Endothelial cell of umbilical vein (primary cell): ENCODE data around the gene THSD7B. TPM values are rescaled to one million over a fixed set of nuclear protein-coding genes. Genes with fewer than 3 reads are reported as not detected.

ENCODE experiments used
- BruUV-seq: library from RNA; stranded (reverse); fragments of 400-500 nt; replicated peaks from 2 replicates; lab custom pipeline; 2021; lab: Mats Ljungman, UMichigan
- CTCF ChIA-PET: fragments of 300-600, 350-600 bp; sonication (Branson Sonifier 250); formaldehyde crosslinking; loops from one replicate; lab custom pipeline; 2021; ENCODE audit warnings: antibody characterized with exemption, inconsistent platforms; lab: Charles Lee
- POLR2A ChIA-PET: fragments of 300-600, 350-600 bp; sonication (Branson Sonifier 250); formaldehyde crosslinking; loops from one replicate; lab custom pipeline; 2021; ENCODE audit warnings: antibody characterized with exemption, inconsistent platforms; lab: Charles Lee
- DNase-seq: peaks from one replicate; pipeline ENCODE4 v3.0.0-alpha.2; 2011; ENCODE audit warnings: low read depth, low spot score
- FAIRE-seq: peaks from 2 replicates; lab custom pipeline; 2011; peaks lifted over from hg19 to GRCh38; lab: Jason Lieb, UNC
- H2AFZ ChIP-seq: 2 replicates; pipeline ENCODE4 v1.6.0; 2012; ENCODE audit warnings: low read depth, low read length, control low read depth, inconsistent platforms
- H3K27ac ChIP-seq: 2 replicates; pipeline ENCODE4 v1.5.1; 2011; ENCODE audit warnings: low read depth, mild to moderate bottlenecking, control low read depth, low read length, moderate library complexity; ENCODE audit not compliant: insufficient read depth
- H3K27me3 ChIP-seq, 2 experiments: 2 replicates each; pipeline versions ENCODE4 v1.6.0 to v1.6.1; 2011; ENCODE audit warnings: low read length in 2 of 2, mixed read lengths in 1 of 2; ENCODE audit not compliant: control insufficient read depth in 2 of 2, insufficient read depth in 2 of 2
- H3K36me3 ChIP-seq, 2 experiments: 2 replicates in 1 of 2; 3 replicates in 1 of 2; pipeline ENCODE4 v1.5.1; 2011; ENCODE audit warnings: low read length in 2 of 2, mild to moderate bottlenecking in 1 of 2, moderate library complexity in 1 of 2; ENCODE audit not compliant: control insufficient read depth in 2 of 2, insufficient read depth in 2 of 2; ENCODE audit errors: extremely low read depth in 1 of 2
- H3K4me1 ChIP-seq: 3 replicates; pipeline ENCODE4 v1.5.1; 2011; ENCODE audit warnings: mild to moderate bottlenecking, low read length; ENCODE audit not compliant: control insufficient read depth, insufficient read depth; ENCODE audit errors: extremely low read depth
- H3K4me2 ChIP-seq: 2 replicates; pipeline ENCODE4 v1.6.1; 2011; ENCODE audit warnings: low read length, control low read depth, mixed read lengths; ENCODE audit not compliant: insufficient read depth
- H3K4me3 ChIP-seq, 3 experiments: fragments of 200-600 bp in 1 of 3; sonication (generic), shearing (Covaris generic) in 1 of 3; replicated peaks in 1 of 3; 2 replicates each; pipeline ENCODE4 v1.5.1; 2011 to 2016; ENCODE audit warnings: control low read depth in 3 of 3, low read length in 3 of 3, mild to moderate bottlenecking in 2 of 3, inconsistent platforms in 1 of 3, low read depth in 1 of 3, moderate library complexity in 1 of 3; ENCODE audit not compliant: insufficient read depth in 1 of 3
- H3K79me2 ChIP-seq: 2 replicates; pipeline ENCODE4 v1.6.0; 2012; ENCODE audit warnings: low read length, inconsistent platforms; ENCODE audit not compliant: control insufficient read depth, insufficient read depth
- H3K9ac ChIP-seq: replicated peaks from 2 replicates; pipeline ENCODE3; 2011; ENCODE audit warnings: low read length, control low read depth; ENCODE audit not compliant: insufficient read depth; ENCODE audit errors: extremely low read depth
- H3K9me1 ChIP-seq: replicated peaks from 3 replicates; pipeline ENCODE4 v1.6.0; 2011; ENCODE audit warnings: mild to moderate bottlenecking, low read length; ENCODE audit not compliant: control insufficient read depth, insufficient read depth; ENCODE audit errors: extremely low read depth
- H3K9me3 ChIP-seq: replicated peaks from 2 replicates; pipeline ENCODE4 v1.5.1; 2012; ENCODE audit warnings: low read length, inconsistent platforms; ENCODE audit not compliant: control insufficient read depth, insufficient read depth
- H4K20me1 ChIP-seq: replicated peaks from 2 replicates; pipeline ENCODE3; 2011; ENCODE audit warnings: mild to moderate bottlenecking, low read length; ENCODE audit not compliant: control insufficient read depth, insufficient read depth; ENCODE audit errors: extremely low read depth
- EZH2 ChIP-seq: IDR thresholded peaks from 2 replicates; pipeline ENCODE4 v1.6.1; 2012; ENCODE audit warnings: borderline replicate concordance, low read depth, mild to moderate bottlenecking, moderate library complexity, low read length, inconsistent platforms; ENCODE audit not compliant: severe bottlenecking
- FOS ChIP-seq: IDR thresholded peaks from 2 replicates; pipeline ENCODE4 v1.6.1; 2011; ENCODE audit warnings: mild to moderate bottlenecking, low read length, moderate library complexity, borderline replicate concordance; ENCODE audit not compliant: insufficient read depth
- GATA2 ChIP-seq: IDR thresholded peaks from 2 replicates; pipeline ENCODE4 v1.7.0; 2011; ENCODE audit warnings: low read depth, mild to moderate bottlenecking, moderate library complexity, mixed read lengths, low read length; ENCODE audit not compliant: insufficient read length, insufficient read depth
- JUN ChIP-seq: IDR thresholded peaks from 2 replicates; pipeline ENCODE4 v1.6.1; 2011; ENCODE audit warnings: borderline replicate concordance, low read depth; ENCODE audit not compliant: insufficient read length, insufficient read depth
- MYC ChIP-seq: IDR thresholded peaks from one replicate; pipeline ENCODE4 v1.6.1; 2011; ENCODE audit warnings: mild to moderate bottlenecking, low read depth, low read length
- POLR2A ChIP-seq: IDR thresholded peaks from 2 replicates; pipeline ENCODE4 v1.6.1; 2012; ENCODE audit warnings: low read depth, mild to moderate bottlenecking, control low read depth, low read length
- POLR2AphosphoS5 ChIP-seq: IDR thresholded peaks from 2 replicates; pipeline ENCODE4 v1.6.1; 2012; ENCODE audit warnings: low read depth, mild to moderate bottlenecking, control low read depth, low read length, moderate library complexity; ENCODE audit not compliant: insufficient read depth
- dilution Hi-C: fragments of 300-500 bp; cut with MboI; formaldehyde crosslinking; loops from one replicate; pipeline ENCODE4 v1.15.0; 2019; ENCODE audit warnings: low sequenced_read_pairs; ENCODE audit not compliant: extremely low pct_ligation_motif_present
- intact Hi-C: fragments of 100-400 bp; cut with micrococcal nuclease; formaldehyde crosslinking; loops from one replicate; pipeline ENCODE4 v1.10.0; 2022
- polyA plus RNA-seq, 4 experiments: library from polyadenylated mRNA; depleted of rRNA in 3 of 4; stranded (reverse) in 3 of 4; unstranded in 1 of 4; fragments of >200 nt; gene quantifications; 2 replicates each; pipeline versions ENCODE4 v1.2.1 to v1.2.3, GENCODE V29; 2011 to 2012; ENCODE audit warnings: missing spikeins in 1 of 4
- total RNA-seq: library from RNA; stranded (reverse); gene quantifications from 2 replicates; pipeline ENCODE4 v1.2.3, GENCODE V29; 2021
- TF ChIP-seq, protein P1 (sequence below): IDR thresholded peaks from 2 replicates; pipeline ENCODE4 v1.6.1; 2011; ENCODE audit not compliant: insufficient read depth, insufficient read length

Gene THSD7B
- total and polyA plus RNA-seq, 2 donors (not counting 3 experiments of a cell fraction or from before 2014, with no cell fraction given): 0.04 TPM; not detected in 1

DNA sequence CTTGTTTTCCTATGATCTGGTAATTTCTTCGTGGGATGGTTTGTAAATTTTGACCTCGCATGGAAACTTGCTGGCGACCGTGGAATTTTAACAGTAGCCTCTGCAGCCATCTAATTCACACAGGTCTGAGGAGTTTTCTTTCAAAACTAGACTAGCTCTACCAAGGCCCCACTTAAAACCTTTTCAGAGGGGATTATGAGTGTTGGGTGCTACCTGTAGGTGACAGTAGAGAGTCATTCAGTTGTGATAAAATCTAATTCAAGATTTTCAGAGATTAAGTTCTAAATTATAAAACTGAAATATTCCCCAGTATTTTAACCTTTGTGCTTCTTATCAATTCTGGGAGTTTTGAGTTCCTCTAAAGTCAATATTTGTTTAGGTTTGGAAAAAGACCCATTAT, 31.0 kb downstream of the THSD7B start:
- FAIRE-seq (no peak), DNase-seq (no peak)
- TF ChIP-seq POLR2A (no peak), POLR2AphosphoS5 (no peak), MYC (no peak), JUN (no peak)
- TF ChIP-seq, protein P1, sequence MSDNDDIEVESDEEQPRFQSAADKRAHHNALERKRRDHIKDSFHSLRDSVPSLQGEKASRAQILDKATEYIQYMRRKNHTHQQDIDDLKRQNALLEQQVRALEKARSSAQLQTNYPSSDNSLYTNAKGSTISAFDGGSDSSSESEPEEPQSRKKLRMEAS: no peak
- dilution Hi-C loops (no loop called here), intact Hi-C loops (no loop called here)
- H3K4me3 ChIP-seq: no peak overlapping the region
- H3K79me2 ChIP-seq: no peaks in the 10 kb centered on the region
- no peaks in the 10 kb centered on the region for H3K36me3 ChIP-seq
- no peak overlapping the region for H3K4me2 ChIP-seq
- no peak overlapping the region for H2AFZ ChIP-seq
- no peak overlapping the region for H3K27ac ChIP-seq
- ChIA-PET POLR2A (no interaction called here), CTCF (interaction anchor here (1.2 kb wide), 1 partner anchor 1042 kb away, joined by 3 read pairs; no protein-coding TSS in a partner anchor)
- no peak overlapping the region for H3K9ac ChIP-seq
- no peaks in the 10 kb centered on the region for H3K9me1 ChIP-seq
- no peaks in the 10 kb centered on the region for H3K4me1 ChIP-seq
- H3K9me3 ChIP-seq: peaks cover 2% of the 10 kb centered on the region
- no peaks in the 10 kb centered on the region for H4K20me1 ChIP-seq
- no peaks in the 10 kb centered on the region for H3K27me3 ChIP-seq
- no TSS peak for BruUV-seq

DNA sequence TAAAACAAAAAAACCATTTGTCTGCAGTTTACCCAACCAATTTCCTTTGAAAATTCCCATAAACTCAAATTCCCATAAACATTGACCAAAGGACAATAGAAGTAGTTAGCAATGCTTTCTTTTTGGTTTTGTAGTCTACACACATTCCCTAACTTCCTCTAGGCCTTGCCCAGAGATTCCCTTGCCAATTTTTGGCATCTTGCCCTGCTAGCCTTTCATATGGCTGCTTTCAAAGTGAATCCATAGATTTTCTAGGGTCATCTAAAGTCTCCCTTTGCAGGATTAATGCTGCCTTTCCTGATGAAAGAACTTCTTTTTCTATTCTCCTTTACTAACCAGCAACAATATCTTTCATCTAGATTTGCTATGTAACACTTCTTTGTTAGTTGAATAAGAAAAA, 33.4 kb downstream of the THSD7B start:
- POLR2A ChIA-PET: no interaction called here
- no peak for TF ChIP-seq FOS
- no peak for TF ChIP-seq EZH2
- TF ChIP-seq GATA2: no peak
- TF ChIP-seq JUN: no peak
- no TSS peak for BruUV-seq
- Histone ChIP-seq H3K4me1 (no peaks in the 10 kb centered on the region), H3K79me2 (no peaks in the 10 kb centered on the region), H3K27ac (no peak overlapping the region), H3K9me1 (no peaks in the 10 kb centered on the region), H3K36me3 (no peaks in the 10 kb centered on the region), H3K4me2 (no peak overlapping the region), H3K4me3 (no peak overlapping the region), H3K27me3 (no peaks in the 10 kb centered on the region), H3K9me3 (peaks cover 2% of the 10 kb centered on the region), H2AFZ (no peak overlapping the region), H3K9ac (no peak overlapping the region), H4K20me1 (no peaks in the 10 kb centered on the region)
- dilution Hi-C loops: no loop called here
- intact Hi-C loops: no loop called here
- CTCF ChIA-PET: no interaction called here
- FAIRE-seq (no peak), DNase-seq (no peak)
